ENCODE results near the gene ALK. TPM values are rescaled to one million over a fixed set of nuclear protein-coding genes. Genes with fewer than 3 reads are reported as not detected.

Gene ALK
- polyA plus RNA-seq, 10 donors: 0.04 to 0.36 (median 0.13) TPM; not detected in 1

DNA sequence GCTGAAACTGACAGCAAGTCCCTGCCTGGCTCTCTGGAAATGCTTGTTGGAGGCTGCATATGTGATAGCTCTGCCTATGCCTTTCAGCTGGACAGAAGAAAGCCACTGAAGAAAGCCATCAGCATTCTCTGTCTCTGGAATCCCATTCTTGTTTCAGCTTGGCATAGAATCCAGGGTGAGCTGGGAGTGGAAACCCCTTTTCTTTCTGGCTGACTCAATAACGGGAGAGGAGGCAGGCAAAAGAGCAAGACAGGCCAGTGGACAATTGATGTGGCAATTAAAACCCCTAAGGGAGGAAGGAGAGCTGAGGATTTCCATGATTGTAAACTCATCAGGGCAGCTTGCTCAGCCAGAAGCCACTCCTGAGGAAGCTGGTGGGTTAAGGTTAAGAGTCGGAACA lies 598.1 kb downstream of the ALK start:
- no peak for DNase-seq

DNA sequence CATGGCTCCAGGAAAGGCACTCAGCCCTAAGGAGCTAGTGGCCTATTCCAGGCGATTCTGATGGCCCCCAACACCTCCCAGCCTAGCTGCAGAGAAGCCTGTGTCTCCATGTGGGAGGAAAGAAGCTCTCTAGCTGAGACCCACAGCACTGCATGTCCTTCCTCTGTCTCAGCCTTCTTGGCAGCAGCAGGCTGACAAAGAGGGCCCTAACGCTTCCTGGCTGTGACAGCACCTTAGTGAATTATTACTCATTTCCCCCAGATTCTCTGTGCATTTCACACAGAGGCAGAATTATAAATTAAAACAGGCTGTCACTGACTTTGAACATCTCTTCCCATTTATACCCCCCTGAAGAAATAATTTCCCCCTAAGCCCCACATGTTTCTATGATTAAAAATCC lies 599.4 kb downstream of the ALK start:
- DNase-seq: peak in 1 of 3 donors; percentile 76

DNA sequence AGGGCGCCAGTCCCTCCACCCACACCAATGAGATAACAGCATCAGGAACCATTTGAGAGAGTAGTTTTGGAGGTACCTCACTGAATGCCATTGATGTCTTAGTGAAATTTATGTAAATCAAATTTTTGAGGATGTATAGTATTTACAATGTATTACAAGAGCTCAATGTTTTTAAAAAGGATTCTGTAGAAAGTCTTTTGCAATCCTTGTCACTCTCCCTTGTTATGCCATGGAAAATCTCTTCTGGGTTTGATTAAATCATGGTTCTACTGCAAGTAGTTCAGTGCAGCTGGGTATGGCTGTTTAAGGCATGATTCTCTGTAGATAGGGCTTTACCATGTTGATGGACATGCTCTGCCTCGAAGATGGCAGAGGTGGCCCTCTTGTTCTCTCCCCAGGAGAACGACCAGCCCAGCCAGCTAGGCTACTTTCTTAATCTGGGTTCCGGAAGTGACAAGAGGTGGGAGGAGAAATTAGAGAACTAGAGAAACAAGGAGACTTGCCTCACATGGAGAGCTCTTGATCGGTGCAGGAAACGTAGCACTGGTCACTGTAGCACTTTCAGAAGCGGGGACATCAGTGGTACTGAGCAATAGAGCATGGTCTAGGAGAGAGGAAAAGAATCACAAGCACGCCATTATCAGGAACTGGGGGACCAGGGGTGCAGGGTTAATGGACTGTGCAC lies 603.4 kb downstream of the ALK start:
- no peak for DNase-seq

DNA sequence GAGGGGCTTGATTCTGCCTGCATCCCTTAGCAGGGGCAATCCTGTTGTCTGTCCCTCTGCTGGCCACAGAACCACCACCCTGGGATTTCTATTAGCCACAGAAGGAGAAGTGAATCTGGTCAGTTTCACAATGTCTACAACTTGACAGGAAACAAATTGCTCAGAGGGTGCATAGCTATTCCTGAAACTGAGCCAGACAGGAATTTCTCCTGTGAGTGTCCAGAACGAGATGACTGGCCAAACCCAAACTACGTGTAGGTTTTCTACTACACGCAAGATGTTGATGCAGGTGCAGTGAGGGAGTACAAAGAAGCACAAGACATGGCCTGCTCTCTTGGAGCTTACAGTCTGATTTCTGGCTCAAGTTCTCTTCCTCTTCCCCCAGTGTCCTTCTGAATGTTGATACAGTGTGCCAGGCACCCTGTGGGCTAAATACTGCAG lies 604.3 kb downstream of the ALK start:
- DNase-seq: peak in 2 of 3 donors; percentile 27 to 33

DNA sequence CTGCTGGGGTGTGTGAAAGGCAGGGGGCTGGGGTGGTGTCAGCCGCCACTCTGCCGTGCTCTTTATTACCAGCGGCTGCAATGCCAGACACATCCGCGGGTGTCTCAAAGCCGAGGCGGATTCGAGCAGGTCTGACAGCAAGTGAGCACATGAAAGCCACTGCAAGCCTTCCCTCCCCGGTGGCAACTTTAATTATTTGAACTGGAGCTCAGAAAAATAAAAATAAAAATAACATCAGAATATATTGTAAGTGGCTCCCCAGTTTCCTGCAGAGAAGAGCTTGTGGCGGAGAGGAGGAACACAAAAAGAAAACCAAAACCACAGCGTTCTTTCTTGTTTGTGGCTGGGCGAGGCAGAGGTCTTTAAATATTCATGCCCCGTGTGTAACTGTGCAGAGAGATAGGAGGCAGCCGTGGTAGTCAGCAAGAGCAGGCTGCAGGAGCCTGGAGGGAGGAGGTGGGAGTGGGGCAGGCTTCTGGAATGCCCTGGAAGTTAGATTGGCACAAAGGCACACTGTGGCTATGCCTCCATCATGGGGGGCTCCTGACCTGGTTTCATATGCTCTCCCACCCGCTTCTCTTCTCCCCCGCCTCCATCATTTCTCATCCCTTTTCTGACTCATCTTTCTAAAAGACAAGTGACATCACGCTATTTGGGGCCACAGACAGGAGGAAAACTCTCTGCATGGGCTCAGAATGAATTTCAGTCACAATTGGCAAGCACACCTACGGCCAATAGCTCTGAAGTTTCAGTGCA lies 606.4 kb downstream of the ALK start:
- peak in 1 of 3 donors; percentile 27 for DNase-seq

DNA sequence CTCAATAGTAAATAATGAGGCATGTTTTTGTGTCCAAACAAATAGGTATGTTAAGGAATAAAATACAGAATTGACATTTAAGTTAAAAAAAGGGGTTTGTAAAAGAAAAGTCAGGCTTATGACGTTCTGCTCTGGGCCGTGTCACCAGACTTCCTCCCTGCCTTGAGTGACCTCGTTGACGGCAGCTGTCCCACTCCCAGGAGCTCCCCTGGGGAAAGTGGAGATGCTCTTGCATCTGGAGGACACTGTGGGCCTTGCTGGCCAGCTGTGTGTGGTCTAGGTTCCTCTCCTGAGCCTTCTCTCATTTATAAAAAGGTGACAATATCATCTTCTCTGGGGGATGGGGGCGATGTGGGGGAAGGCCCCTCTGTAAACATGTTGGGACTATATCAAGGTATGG lies 609.9 kb downstream of the ALK start:
- DNase-seq: no peak

DNA sequence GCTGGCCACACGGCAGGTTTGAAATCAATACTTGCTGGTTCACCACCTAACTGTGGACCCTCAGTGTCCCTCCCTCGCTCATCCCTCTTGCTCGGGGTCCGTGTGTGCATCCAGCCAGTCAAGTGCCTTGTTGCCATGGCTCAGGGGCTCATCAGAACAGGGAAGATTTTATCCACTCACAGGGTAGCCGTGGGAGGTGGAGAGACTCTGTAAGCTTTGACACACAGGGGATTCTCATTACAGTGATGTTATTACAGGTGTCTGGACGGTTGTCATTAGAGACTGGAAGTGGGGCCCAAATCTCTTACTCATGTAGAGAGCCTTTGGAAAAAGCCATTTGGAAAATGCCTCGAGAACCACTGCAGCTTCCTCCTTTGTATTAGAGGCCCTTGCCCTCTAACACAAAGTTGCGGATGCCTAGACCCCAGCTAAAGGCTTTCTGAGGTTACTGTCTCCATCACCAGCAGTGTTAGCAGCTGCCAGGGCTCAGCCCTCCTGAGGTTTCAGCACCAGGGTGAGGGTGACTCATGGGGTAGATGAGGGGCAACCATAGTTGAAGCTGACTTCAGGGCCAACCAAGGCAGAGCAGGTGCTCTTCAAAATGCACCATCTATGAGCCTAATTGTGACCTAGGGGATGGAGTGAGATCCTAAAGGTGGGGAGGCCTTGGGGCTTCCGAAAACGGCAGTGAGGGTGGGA lies 610.6 kb downstream of the ALK start:
- DNase-seq: no peak

DNA sequence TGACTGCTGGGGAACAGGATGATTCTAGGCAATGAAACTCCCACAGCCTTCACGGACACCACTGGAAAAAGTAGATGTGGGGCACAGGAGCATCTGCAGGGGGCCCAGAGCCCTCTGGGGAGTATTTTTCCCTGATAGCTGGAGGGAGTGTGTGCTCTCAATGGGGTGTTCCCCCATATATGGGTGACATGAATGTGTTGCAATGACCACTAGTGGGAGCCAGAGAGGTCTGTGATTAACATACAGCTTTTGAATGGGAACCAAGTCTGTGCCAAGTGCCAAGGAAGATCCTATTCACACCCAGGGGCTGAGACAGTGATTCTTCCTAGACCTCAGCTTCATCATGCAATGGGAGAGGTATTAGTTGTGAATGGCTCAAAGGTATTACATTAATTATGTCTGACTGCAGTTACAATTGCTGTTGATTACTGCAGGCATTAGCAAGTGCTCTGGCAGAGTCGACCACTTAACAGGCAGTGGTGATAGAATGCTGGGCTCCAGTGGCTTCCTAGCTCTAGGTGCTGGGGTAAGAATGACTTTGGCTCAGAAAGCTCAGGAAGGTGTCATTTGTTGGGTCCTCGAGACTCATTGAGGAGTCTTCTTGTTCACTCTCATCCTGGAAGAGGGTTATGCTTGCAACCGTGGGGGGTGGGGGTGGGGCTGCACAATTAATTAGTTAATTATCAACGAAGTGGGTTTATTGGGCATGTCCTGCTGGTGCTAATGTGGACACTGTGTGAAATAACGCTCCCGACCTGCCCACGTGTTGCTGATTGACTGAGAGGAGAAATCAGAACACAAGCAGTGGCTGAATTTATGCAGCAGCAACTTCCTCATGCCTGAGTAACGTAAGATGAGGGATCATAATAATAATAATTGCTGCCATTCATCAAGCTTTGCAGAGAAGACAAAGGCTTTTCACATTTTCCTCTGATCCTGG lies 612.0 kb downstream of the ALK start:
- peak; percentile 46 to 51 (median 48) for DNase-seq

DNA sequence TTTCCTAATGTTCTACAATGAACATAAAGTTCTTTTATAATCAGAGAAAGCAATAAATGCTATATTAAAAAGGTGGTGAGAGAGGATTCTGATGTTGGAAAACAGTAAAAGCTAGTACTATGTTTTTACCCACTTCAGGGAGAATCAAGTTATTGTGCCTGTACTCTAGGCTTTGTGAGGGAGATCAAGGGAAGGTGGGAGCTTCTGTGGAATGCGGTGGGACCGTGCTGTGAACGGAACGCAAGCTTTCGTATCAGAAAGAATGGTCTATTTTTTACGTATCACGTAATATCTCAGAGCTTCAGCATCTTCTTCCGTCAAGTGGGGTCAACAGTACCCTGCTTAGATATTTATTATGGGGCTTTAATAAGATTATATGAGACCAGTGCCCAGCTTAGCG lies 613.0 kb downstream of the ALK start:
- no peak for DNase-seq

DNA sequence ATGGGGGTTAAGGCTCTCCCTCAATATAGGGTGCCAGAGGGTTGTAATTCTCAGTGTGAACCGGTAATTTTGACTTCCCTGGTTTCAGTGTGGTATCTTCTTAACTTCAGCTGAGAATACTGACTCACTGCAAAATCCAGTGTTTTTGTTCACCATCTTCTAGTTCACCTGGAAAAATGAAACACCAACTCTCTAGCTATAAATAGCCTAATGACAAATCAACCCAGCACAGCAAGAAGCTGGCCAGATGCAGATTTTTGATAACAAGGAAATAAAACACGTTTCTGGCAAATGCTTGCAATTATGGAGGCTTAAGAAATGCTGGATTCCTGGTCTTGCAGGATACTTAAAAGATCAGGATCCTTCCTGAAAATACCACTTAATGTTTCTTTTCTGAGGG lies 613.9 kb downstream of the ALK start:
- DNase-seq: no peak

DNA sequence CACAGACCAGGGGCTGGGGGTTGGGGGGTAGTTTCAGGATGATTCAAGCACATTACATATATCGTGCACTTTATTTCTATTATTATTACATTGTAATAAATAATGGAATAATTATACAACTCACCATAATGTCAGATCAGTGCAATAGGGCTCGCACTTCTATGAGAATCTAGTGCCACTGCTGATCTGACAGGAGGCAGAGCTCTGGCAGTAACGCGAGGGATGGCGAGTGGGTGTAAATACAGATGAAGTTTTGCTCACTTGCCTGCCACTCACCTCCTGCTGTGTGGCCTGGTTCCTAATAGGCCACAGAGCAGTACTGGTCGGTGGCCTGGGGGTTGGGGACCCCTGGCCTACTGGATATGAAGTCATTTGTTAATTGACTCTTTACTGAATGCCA lies 615.6 kb downstream of the ALK start:
- no peak for DNase-seq

DNA sequence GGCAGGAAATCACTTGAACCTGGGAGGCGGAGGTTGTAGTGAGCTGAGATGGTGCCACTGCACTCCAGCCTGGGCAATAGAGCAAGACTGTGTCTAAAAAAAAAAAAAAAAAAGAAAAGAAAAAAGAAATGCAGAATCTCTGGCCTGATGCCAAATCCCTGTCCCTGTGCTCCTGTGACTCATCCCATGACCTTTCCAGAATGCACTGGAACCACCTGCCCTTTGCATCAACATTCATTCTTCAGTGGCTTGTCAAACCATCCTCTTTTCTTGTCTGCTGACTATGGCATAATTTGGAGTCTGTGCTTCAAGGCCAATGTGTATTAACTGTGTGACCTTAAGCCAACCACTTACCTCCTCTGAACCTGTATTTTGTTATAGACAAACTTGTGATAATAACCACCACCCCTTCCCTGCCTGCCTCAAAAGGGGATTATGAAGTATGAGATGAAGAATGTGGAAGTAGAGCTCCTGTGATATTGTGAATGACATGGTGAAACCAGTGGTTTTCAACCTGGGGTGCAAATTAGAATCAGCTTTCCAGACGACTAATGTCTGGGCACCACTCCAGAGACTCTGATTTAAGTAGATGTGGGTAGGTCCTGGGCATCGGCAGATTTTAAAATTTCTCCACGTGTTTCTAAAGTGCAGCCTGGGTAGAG lies 616.9 kb downstream of the ALK start:
- no peak for DNase-seq

DNA sequence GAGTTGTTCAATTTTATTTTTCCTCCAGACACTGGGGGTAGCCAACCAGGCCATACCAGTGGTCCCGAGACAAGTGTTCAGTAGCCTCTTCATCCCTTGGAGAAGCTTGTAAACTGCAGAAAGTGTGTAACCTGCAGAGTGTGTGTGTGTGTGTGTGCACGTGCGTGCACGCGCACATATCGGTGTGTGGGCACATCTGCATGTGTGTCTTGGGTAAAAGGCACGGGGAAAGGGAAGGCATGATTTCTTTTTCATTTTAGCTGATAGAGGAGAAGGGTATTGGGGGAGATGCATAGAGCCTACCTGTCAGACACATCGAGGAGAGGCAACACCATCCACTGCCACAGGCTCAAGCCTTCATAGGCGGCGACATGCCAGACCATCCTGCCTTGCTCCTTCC lies 624.8 kb downstream of the ALK start:
- DNase-seq: no peak

DNA sequence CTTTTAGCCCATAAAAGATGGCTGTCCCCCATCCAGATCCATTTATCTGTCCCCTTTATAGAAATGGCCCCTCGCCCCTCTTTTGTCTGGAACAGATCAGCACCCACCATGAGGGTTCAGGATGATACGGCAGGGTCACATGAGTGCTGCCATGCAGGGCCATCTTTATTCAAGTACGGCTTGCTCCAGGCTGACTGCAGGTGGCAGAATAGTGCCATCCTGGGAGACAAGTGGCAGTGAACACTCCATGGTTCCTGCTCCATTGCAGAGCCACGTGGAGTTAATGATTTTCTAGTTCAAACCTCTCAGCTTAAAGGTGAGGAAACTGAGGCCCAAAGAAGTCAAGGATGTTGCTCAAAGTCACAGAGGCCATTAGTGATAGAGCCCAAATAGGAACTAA lies 625.5 kb downstream of the ALK start:
- no peak for DNase-seq

DNA sequence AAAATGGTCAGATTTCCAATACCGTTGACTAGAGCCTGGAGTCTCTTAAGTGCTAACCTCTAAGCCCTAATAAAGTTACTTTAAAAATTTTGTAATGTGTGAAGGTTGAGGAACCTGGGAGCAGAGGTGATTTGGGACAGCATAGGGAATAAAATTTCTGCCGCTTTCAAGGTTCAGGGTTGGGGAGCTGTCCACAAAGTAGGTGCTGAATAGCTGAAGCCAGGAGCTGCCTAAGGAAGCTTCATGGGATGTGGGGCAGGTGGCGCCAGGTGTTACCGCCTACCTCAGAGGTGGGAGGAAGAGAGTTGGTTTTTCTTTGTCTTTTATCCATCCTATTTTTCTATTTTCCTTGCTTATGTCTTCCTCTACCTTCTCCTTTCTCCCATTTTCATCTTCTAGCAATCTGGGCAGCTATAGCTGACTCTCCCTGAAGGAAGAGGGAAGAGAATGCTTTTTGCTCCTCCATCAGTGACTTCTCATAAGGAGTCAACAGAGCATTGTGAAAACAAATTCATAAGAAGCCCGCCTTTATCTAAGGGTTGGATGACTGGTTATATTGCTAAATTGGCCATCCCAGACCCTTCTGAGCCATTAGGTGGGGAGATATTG lies 627.5 kb downstream of the ALK start:
- DNase-seq: peak; percentile 14 to 50 (median 35)

DNA sequence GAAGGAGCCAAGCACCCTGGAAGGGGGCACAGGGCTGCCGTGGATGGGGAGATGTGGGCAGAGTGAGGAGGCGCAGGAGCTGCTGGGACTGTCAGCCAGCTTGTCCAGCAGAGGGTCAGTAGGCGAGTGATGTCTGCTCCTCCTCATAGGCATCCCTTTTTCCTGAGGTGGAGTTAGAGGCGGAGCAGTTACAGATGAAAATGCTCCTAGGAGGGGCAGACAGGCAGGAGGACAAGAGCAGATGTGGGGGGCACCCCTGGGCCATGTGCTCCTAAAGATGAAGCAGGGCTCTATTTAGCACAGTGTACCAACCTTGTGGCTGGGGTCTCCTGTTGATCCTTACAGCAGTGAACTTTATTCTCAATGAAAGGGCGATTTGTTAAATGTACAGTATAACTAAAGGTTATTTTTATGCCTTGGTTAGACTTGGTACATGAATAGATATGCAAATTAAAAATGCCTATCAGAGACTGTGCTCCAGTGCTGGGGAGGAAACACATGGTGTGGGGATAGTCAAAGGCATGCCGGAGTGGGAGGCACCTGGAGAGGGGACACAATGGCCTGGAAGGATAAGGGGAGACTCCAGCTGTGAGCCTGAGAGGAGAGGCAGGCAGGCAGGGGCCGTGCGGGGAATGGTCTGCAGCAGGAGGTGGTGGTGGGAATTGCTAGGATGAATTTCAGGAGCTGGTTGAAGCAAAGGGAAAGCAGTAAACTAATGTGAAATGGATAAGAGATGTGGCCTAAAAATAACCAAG lies 630.9 kb downstream of the ALK start:
- no peak for DNase-seq

DNA sequence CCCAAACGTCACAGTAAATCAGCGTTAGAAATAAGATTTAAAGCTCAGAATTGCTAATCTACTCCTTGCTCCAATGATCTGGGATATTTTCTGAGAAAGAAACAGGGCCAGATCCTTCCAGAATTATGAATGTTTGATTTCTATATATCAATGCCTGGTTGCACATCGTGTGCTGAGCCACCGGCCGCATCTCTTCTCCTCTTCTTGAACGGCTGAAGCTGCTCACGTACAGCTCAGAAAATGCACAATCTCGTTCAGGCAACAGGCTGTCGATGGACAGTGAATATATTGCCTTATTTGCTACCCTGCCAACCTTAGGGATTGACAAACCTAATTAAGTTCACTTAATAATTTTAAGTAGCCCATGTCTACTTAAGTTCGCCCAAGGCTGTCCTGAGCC lies 636.7 kb downstream of the ALK start:
- DNase-seq: no peak

DNA sequence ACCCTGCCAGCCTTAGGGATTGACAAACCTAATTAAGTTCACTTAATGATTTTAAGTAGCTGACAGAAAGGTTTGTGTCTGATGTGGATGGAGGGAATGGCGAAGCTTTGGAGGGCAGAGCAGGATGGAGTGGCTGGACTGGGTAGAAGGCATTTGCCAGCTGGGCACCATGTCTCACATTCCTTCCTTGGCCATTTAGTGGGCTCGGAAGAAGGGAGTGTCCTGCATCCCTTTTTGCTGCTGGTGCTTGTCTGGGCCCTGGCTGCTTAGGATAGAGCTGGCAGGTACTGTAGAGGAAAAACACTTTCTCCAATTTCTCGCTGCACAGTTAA lies 639.5 kb downstream of the ALK start:
- no peak for DNase-seq

DNA sequence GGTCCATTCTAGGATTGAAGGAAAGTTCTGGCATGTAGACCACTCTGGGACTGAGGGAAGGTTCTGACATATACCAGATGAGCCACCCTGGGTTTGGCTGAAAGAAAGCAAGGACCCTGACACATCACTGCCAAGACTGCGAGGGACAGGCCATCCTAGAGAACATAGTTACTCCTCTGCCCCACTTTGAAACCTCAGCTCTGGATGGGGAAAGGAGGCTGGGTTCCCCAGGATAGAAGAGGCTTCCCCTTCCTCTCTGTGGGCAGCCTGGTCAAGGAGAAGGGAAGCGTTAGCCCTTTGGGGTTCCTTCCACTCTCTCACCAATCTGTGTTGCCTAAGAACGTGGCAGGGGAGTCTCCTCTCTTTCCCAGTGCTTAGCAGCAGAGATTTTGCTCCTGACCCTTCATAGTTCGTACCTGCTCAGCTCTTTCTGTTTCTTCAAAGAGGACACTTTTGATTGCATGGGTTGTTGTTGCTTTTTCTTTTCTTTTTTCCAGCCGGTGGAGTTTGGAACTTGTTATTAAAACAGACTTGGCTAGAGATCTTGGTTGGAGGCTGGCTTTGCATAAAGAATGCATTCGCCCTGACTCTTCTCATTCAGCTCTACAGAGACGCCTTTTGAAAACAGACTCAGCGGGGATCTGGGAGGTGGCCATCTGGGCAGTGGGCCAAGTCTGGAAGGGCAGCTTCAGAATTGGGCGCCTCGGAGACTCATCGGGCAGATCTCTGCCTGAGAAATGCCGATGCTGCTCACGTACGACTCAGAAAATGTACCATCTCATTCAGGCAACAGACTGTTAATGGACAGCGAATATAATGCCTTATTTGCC lies 640.1 kb downstream of the ALK start:
- DNase-seq: peak in 2 of 3 donors; percentile 9 to 10

Data from muscle of back (tissue), 11 donors.